AG10803 (cell line): ENCODE measurements around the gene DPM1.

Experiments
- DNase-seq: peaks from one replicate; pipeline ENCODE4 v3.0.0; 2010; ENCODE audit warnings: low read depth
- H3K4me3 ChIP-seq: 2 replicates; pipeline ENCODE4 v1.5.1; 2011; ENCODE audit warnings: mild to moderate bottlenecking, low read length, control low read depth
- TF ChIP-seq, protein P1 (sequence below): conservative IDR thresholded peaks from 2 replicates; pipeline ENCODE4 v1.5.1; 2011; ENCODE audit warnings: mild to moderate bottlenecking, low read length, control low read depth, inconsistent platforms

The DPM1 gene

DNA sequence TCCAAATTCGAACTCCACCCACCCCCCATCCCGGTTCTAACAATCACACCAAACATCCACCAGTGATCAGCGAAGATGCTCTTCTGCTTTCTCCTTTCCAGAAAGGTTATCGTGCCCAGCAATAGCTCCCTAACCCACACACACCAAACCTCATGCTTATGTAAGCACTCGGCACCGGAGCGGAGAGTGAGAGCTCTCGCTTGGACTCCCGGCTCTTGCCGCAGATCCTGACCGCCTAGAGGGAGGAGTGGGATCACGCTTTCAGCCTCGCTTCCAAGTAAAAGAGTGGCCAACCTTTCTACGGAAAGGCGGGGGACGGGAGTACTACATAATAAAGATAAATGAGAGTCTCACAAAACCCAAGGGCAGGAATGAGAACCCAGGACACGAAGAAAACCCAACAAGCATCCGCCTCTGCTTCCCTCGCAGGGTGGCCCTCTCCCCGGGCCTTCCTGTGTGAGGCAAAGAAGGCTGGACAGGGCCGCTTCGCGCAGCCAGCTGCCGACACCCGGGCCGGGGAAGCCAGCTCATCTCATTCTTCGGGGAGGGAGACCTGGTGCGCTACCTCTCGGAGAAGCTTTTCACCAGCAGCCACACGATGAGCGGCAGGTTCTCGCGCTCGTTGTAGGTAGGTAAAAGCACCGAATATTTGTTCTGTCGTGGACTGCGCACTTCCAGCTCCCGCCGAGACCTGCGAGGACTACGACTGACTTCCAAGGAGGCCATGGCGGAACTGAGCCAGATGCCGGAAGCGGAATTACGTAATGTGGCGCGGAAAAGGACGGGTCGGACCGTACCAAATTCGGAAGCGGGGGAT is at the start of gene DPM1:
TSS of gene DPM1 (minus strand) at position 735 of the 817 bp plus-strand sequence. CDS start at position 726, 9 bp downstream.
- TF ChIP-seq, protein P1, sequence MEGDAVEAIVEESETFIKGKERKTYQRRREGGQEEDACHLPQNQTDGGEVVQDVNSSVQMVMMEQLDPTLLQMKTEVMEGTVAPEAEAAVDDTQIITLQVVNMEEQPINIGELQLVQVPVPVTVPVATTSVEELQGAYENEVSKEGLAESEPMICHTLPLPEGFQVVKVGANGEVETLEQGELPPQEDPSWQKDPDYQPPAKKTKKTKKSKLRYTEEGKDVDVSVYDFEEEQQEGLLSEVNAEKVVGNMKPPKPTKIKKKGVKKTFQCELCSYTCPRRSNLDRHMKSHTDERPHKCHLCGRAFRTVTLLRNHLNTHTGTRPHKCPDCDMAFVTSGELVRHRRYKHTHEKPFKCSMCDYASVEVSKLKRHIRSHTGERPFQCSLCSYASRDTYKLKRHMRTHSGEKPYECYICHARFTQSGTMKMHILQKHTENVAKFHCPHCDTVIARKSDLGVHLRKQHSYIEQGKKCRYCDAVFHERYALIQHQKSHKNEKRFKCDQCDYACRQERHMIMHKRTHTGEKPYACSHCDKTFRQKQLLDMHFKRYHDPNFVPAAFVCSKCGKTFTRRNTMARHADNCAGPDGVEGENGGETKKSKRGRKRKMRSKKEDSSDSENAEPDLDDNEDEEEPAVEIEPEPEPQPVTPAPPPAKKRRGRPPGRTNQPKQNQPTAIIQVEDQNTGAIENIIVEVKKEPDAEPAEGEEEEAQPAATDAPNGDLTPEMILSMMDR, result no peak
- H3K4me3 ChIP-seq, result peak within 1 kb of the TSS; percentile 93
- DNase-seq, result no peak

DNA sequence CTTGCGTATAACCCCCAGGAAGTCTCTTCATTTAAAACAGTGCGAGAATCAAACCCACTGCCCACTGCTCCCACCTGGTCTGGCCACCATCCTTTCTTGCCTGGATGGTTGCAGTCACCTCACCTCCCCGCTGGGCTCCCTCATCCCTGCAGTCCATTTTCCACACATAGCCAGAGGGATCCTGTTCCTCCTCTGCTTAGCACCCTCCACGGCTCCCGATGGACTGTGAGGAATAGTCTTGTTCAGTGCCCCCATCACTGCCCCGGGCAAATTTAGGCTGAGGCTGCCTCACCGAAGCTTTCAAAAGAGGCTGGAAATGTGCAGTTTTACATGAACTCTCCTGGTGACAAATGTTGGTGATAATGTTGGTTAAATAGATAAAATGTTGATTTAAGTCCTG is 46.9 kb upstream of the DPM1 start:
- DNase-seq, result no peak
- no peak overlapping the region for H3K4me3 ChIP-seq
- TF ChIP-seq, protein P1, result no peak

DNA sequence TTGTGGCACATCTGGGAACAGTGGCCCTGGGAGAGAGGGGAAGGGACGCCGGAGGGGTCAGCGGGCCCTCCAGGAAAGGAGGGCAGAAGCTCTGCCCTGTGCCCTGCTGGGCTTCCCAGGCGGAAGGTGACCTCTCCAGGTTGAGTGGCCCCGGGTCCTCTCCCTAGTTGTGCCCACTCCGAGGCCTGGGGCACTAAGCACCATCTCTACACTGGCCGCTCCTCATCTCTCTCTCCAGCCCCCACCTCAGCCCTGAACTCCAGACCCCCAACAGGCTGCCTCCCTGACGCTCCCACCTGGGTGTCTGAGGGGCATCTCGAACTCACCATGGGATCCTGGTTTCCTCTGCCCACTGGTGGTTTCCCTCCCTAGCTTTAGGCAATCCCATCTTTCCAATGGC is 46.4 kb upstream of the DPM1 start:
- no peak overlapping the region for H3K4me3 ChIP-seq
- TF ChIP-seq, protein P1, result no peak
- DNase-seq, result no peak

DNA sequence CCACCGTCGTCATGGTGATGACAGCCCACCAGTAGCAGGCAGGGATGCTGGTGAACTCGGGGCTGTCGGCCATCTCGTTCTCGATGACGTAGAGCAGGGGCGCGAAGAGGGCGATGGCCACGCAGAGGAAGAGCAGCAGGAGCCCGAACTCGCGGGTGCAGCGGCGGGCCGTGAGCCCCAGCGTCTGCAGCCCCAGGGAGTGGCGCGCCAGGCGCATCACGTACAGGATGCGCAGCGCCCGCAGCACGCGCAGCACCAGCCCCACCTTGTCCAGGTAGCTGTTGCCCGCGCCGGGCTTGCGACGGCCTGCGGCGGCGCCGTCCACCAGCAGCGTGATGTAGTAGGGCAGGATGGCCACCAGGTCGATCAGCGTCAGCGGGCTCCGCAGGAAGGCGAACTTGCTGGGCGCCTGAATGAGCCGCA is 46.0 kb upstream of the DPM1 start:
- no peak overlapping the region for H3K4me3 ChIP-seq
- no peak for DNase-seq
- TF ChIP-seq, protein P1, result no peak

DNA sequence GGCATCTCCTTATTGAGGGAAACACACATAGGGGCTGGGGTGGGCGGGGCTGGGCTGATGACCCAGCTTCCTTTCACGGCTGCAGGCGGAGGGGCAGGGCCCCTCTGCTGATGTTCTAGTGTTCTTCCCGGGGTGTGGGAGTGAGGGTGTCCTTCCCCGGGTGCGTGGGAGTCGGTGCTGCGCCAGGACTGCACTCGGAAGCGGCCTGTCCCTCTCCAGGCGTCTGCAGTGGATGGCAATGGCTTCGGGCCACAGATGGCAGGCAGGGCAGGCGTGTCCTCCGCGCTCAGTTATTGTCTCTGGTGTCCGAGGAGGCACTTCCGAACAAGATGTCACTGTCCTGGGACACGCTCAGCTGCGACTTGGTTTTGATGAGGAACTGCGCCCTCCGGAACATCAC is 45.4 kb upstream of the DPM1 start:
- TF ChIP-seq, protein P1, result no peak
- no peak for DNase-seq
- no peak overlapping the region for H3K4me3 ChIP-seq

DNA sequence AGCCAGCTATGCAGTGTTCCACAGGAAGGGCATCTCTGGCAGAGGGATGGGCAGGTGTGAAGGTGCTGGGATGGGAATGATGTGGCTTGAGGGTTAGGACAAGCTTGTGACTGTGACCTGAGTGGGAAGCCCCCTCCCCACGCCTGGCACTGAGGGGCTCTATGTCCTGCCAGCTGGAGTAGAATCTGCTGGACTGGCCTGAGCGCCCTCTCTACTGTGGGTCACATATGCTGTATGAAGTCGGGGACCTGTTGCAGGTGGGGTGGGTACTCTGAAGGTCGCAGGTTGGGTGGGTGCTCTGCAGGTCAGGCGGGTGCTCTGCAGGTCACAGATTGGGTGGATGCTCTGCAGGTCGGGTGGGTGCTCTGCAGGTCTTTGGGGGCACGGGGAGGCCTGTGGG is 44.3 kb upstream of the DPM1 start:
- TF ChIP-seq, protein P1, result no peak
- no peak overlapping the region for H3K4me3 ChIP-seq
- DNase-seq, result no peak
